Heart right ventricle (tissue), 16 donors: ENCODE measurements around the gene ZBTB46. TPM values are rescaled to one million over a fixed set of nuclear protein-coding genes. Genes with fewer than 3 reads are reported as not detected.
A peak's percentile ranks its signal among the peaks of the same experiment; 100 is the strongest.

Experiments
- ATAC-seq, 8 donors: fragments of 200-7000 bp; cut with Tn5 transposase; one replicate each; pipeline ENCODE4 v1.9.1; 2020; ENCODE audit warnings: mild to moderate bottlenecking in 8 of 8, moderate library complexity in 8 of 8, moderate number of reproducible peaks in 1 of 8
- DNase-seq, 2 donors: peaks; one replicate each; pipeline ENCODE4 v3.0.0-alpha.2; 2020
- H3K27ac ChIP-seq, 10 donors: fragments of 200-600 bp; sonication (generic) in 2 of 10; one replicate each; pipeline versions ENCODE4 v1.5.0 to v1.8.0; 2020 to 2022; ENCODE audit warnings: mild to moderate bottlenecking in 3 of 10
- H3K27me3 ChIP-seq, 7 donors: fragments of 200-600 bp; one replicate each; pipeline ENCODE4 v1.8.0; 2021 to 2022; ENCODE audit warnings: mild to moderate bottlenecking in 2 of 7
- H3K36me3 ChIP-seq, 9 donors: fragments of 200-600 bp; sonication (generic) in 1 of 9; one replicate each; pipeline versions ENCODE4 v1.5.0 to v1.8.0; 2020 to 2022; ENCODE audit warnings: mild to moderate bottlenecking in 2 of 9
- H3K4me1 ChIP-seq, 9 donors: fragments of 200-600 bp; sonication (generic) in 1 of 9; one replicate each; pipeline versions ENCODE4 v1.5.0 to v1.8.0; 2020 to 2022; ENCODE audit warnings: mild to moderate bottlenecking in 4 of 9
- H3K4me3 ChIP-seq, 10 donors: fragments of 200-600 bp; sonication (generic) in 2 of 10; one replicate each; pipeline versions ENCODE4 v1.5.0 to v1.8.0; 2020 to 2022; ENCODE audit warnings: mild to moderate bottlenecking in 7 of 10, moderate library complexity in 2 of 10
- H3K9me3 ChIP-seq, 11 donors: fragments of 200-600 bp in 10 of 11; sonication (generic) in 2 of 11; one replicate each; pipeline versions ENCODE4 v1.5.0 to v1.8.0; 2013 to 2022; ENCODE audit warnings: mild to moderate bottlenecking in 2 of 11, control low read depth in 1 of 11, moderate library complexity in 1 of 11
- whole genome bisulfite sequencing, 2 donors: extraction: QIAGEN DNeasy Blood & Tissue Kit; methylation state at CpG; one replicate each; pipeline ENCODE4 v1.1.7; 2013; ENCODE audit warnings: inconsistent platforms in 1 of 2; 5-methylcytosine and 5-hydroxymethylcytosine counted together
- intact Hi-C, 10 donors: fragments of 100-400 bp; cut with DNase I; formaldehyde crosslinking; loops; one replicate each; pipeline versions ENCODE4 v1.11.1 to v1.14.2; 2022
- polyA plus RNA-seq, 2 donors: library from polyadenylated mRNA; stranded (reverse); fragments of 200-250 nt; gene quantifications; one replicate each; pipeline ENCODE4 v1.2.3, GENCODE V29; 2013
- total RNA-seq, 10 donors: library from RNA; stranded (reverse); fragmentation: NEBNext Ultra II Directional in 3 of 10; extraction: Animal tissue kit (Norgen Biotek cat#: 25700) in 3 of 10; gene quantifications; one replicate each; pipeline versions ENCODE4 v1.2.1 to v1.2.4, GENCODE V29; 2021 to 2023
- TF ChIP-seq, protein P1 (sequence below), 9 donors: fragments of 200-600 bp; sonication (generic) in 2 of 9; IDR thresholded peaks; one replicate each; pipeline versions ENCODE4 v1.5.0 to v1.8.0; 2021 to 2022; ENCODE audit warnings: antibody characterized with exemption in 9 of 9, mild to moderate bottlenecking in 5 of 9, moderate library complexity in 1 of 9
- donor health status: Arrhythmogenic right ventricular cardiomyopathy.
- donor health status: ischemic (EF 13 %, LVEDD 7.1; RV severe dilation, severe dysfunction).
- donor health status: healthy with polysubstance abuse.
- donor health status: DM: no; HTN: yes; CAD: no.
- donor health status: DM: no; HTN: no; CAD: no.
- donor health status: ischemic (EF 25% LVEDD 6.9; RV normal size, moderate dysfunction).
- donor health status: ischemic (EF 25% LVEDD 5.7; RV mildly dilated, moderate dysfunction).
- donor health status: healthy.
- donor health status: DM: yes; HTN: yes; CAD: no.
- donor health status: Ischemic cardiomyopathy.
- donor health status: ischemic (EF 35%, LVEDD 5.7; RV mildly dilated, moderate dysfunction).
- donor health status: nonischemic (EF 11% LVEDD 7.7; RV severe dilation, severe dysfunction).
- donor health status: DM: yes; HTN: yes; CAD: no.
- donor health status: PGD.
- donor health status: ischemic (EF 29% LVEDD 5.4; RV normal size, mild dysfunction).
- donor health status: nonischemic (EF 23%, LVEDD 6.1; RV moderate dilation, normal function).

The ZBTB46 gene
- total and polyA plus RNA-seq, 12 donors: 5.6 to 25.4 (median 14.4) TPM

GRCh38 chr20:63815615-63816253 lies 15.3 kb downstream of the ZBTB46 start:
- TF ChIP-seq, protein P1, sequence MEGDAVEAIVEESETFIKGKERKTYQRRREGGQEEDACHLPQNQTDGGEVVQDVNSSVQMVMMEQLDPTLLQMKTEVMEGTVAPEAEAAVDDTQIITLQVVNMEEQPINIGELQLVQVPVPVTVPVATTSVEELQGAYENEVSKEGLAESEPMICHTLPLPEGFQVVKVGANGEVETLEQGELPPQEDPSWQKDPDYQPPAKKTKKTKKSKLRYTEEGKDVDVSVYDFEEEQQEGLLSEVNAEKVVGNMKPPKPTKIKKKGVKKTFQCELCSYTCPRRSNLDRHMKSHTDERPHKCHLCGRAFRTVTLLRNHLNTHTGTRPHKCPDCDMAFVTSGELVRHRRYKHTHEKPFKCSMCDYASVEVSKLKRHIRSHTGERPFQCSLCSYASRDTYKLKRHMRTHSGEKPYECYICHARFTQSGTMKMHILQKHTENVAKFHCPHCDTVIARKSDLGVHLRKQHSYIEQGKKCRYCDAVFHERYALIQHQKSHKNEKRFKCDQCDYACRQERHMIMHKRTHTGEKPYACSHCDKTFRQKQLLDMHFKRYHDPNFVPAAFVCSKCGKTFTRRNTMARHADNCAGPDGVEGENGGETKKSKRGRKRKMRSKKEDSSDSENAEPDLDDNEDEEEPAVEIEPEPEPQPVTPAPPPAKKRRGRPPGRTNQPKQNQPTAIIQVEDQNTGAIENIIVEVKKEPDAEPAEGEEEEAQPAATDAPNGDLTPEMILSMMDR (IDR thresholded peaks at IDR 0.05): no peak
- intact Hi-C loops: loop anchor here in 1 of 10 donors (10.0 kb wide), 1 partner anchor 49 kb away; the partner anchor contains the start of genes ABHD16B and TPD52L2

GRCh38 chr20:63814891-63815614 lies 16.0 kb downstream of the ZBTB46 start:
- intact Hi-C loops: loop anchor here in 1 of 10 donors (10.0 kb wide), 1 partner anchor 50 kb away; the partner anchor contains the start of genes ABHD16B and TPD52L2
- Histone ChIP-seq H3K27me3 (no peaks in the 10 kb centered on the region), H3K4me3 (no peak overlapping the region), H3K9me3 (no peaks in the 10 kb centered on the region), H3K36me3 (no peaks in the 10 kb centered on the region), H3K27ac (no peak overlapping the region), H3K4me1 (peaks cover 5 to 64% (median 26%) of the 10 kb centered on the region in 9 donors)
- TF ChIP-seq, protein P1 (IDR thresholded peaks at IDR 0.05): no peak
- ATAC-seq (no peak), DNase-seq (no peak)
- 74 to 77% methylated on average over 8 of the region's 8 CpGs for WGBS, 2 donors

More at GRCh38 chr20:63815615-63816253, 15.3 kb downstream of the ZBTB46 start:
- H3K36me3 ChIP-seq: no peaks in the 10 kb centered on the region
- H3K4me1 ChIP-seq: peaks cover 5 to 64% (median 26%) of the 10 kb centered on the region in 9 donors
- H3K27me3 ChIP-seq: no peaks in the 10 kb centered on the region
- 80 to 91% methylated on average over 12 to 14 of the region's 14 CpGs for WGBS, 2 donors
- no peaks in the 10 kb centered on the region for H3K9me3 ChIP-seq
- no peak for ATAC-seq
- no peak overlapping the region for H3K4me3 ChIP-seq
- H3K27ac ChIP-seq: no peak overlapping the region
- no peak for DNase-seq

DNA sequence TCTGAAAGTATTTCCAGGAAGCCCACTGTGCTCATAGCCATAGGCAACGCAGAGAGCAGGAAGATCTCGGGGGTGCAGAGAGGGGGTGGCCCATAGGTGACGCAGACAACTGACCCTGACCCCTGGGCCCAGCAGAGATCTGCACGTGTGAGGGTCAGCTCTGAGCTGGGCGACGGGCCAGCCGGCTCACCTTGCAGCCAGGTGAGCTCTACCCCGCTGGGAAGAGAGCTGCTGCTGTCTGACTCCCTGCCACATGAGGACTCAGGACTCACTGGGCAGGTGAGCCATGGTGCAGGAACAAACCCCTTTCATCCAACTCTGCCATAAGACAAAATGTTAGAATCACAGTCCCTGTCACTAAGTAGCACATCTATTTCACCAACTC lies 19.6 kb downstream of the ZBTB46 start:
- ATAC-seq: no peak
- H3K4me3 ChIP-seq: no peak overlapping the region
- H3K4me1 ChIP-seq: peaks cover 0 to 65% (median 20%) of the 10 kb centered on the region in 9 donors
- intact Hi-C loops: loop anchor here in 1 of 10 donors (10.0 kb wide), 1 partner anchor 53 kb away; the partner anchor contains the start of genes ABHD16B and TPD52L2
- DNase-seq: no peak
- H3K9me3 ChIP-seq: no peaks in the 10 kb centered on the region
- peaks cover 0 to 3% (median 0%) of the 10 kb centered on the region in 9 donors for H3K36me3 ChIP-seq
- no peaks in the 10 kb centered on the region for H3K27me3 ChIP-seq
- TF ChIP-seq, protein P1 (IDR thresholded peaks at IDR 0.05): no peak
- WGBS, 2 donors: 75 to 80% methylated on average over 8 of the region's 8 CpGs
- H3K27ac ChIP-seq: peak overlapping the region in 3 of 10 donors; percentile 4 to 55 (median 35)

- Histone ChIP-seq H3K27me3 (no peaks in the 10 kb centered on the region), H3K9me3 (no peaks in the 10 kb centered on the region), H3K4me1 (peaks cover 0 to 62% (median 18%) of the 10 kb centered on the region in 9 donors), H3K36me3 (peaks cover 0 to 3% (median 0%) of the 10 kb centered on the region in 9 donors), H3K27ac (peak overlapping the region in 5 of 10 donors; percentile 4 to 55 (median 23)), H3K4me3 (no peak overlapping the region)
- DNase-seq (no peak), ATAC-seq (peak in 6 of 8 donors; percentile 17 to 68 (median 44))
- 64 to 66% methylated on average over 25 of the region's 25 CpGs for WGBS, 2 donors
- intact Hi-C loops: loop anchor here in 1 of 10 donors (10.0 kb wide), 1 partner anchor 54 kb away; the partner anchor contains the start of genes ABHD16B and TPD52L2
- TF ChIP-seq, protein P1 (IDR thresholded peaks at IDR 0.05): no peak
Observed at GRCh38 chr20:63810730-63811490, 20.2 kb downstream of the ZBTB46 start.
